AG04450 (cell line): ENCODE measurements around the gene CD2. TPM values are rescaled to one million over a fixed set of nuclear protein-coding genes. Genes with fewer than 3 reads are reported as not detected.

Experiments used
- CTCF ChIA-PET: fragments of 300-600, 350-600 bp; formaldehyde crosslinking; extraction: SDS; loops from one replicate; lab custom pipeline; 2022; ENCODE audit warnings: antibody characterized with exemption, inconsistent platforms; lab: Charles Lee
- POLR2A ChIA-PET: fragments of 350-600 bp; formaldehyde crosslinking; extraction: SDS; loops from one replicate; lab custom pipeline; 2021; ENCODE audit warnings: antibody characterized with exemption, inconsistent platforms; lab: Yijun Ruan, JAX
- DNase-seq: peaks from one replicate; pipeline ENCODE4 v3.0.0-alpha.2; 2011; ENCODE audit warnings: low read depth, low spot score
- H3K27ac ChIP-seq: one replicate; pipeline ENCODE4 v1.5.1; 2012; ENCODE audit warnings: low read depth, low read length, control low read depth
- H3K27me3 ChIP-seq: one replicate; pipeline ENCODE4 v1.6.0; 2012; ENCODE audit warnings: low read length; ENCODE audit not compliant: control insufficient read depth, insufficient read depth
- H3K4me3 ChIP-seq: 2 replicates; pipeline ENCODE4 v1.5.1; 2011; ENCODE audit warnings: mild to moderate bottlenecking, low read depth, low read length, control low read depth
- H3K9me3 ChIP-seq: 2 replicates; pipeline ENCODE4 v1.5.1; 2012; ENCODE audit warnings: low read length; ENCODE audit not compliant: control insufficient read depth, insufficient read depth
- polyA plus RNA-seq: library from polyadenylated mRNA; depleted of rRNA; stranded (reverse); fragments of >200 nt; gene quantifications from 2 replicates; pipeline ENCODE4 v1.2.3, GENCODE V29; 2011
- TF ChIP-seq, protein P1 (sequence below): IDR thresholded peaks from 2 replicates; pipeline ENCODE4 v1.5.1; 2011; ENCODE audit warnings: low read depth, low read length, control low read depth, inconsistent platforms

Gene CD2
- polyA plus RNA-seq, 1 experiment: not detected

DNA sequence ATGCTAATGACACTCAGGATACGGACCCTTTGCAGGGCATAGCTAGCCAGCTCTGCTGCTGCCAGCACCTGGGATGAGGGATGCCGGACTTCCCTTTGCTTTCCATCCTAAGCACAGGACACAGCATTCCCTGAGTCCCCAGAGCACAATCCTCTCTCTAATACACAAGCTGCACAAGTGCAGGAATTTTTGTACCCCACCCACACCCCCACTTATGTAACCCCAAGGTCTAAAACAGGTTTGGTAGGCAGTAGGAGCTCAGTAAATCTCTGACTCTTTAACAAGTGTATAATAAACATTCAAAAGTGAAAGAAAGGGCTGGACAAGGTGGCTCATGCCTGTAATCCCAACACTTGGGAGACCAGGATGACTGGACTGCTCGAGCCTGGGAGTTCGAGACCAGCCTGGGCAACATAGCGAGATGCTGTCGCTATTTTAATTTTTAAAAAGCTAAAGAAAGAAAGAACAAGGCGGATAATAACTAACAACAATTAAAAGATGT lies 44.5 kb upstream of the CD2 start:
- no peaks in the 10 kb centered on the region for H3K27me3 ChIP-seq
- H3K4me3 ChIP-seq: no peak overlapping the region
- H3K27ac ChIP-seq: no peak overlapping the region
- H3K9me3 ChIP-seq: no peaks in the 10 kb centered on the region
- POLR2A ChIA-PET: no interaction called here
- TF ChIP-seq, protein P1, sequence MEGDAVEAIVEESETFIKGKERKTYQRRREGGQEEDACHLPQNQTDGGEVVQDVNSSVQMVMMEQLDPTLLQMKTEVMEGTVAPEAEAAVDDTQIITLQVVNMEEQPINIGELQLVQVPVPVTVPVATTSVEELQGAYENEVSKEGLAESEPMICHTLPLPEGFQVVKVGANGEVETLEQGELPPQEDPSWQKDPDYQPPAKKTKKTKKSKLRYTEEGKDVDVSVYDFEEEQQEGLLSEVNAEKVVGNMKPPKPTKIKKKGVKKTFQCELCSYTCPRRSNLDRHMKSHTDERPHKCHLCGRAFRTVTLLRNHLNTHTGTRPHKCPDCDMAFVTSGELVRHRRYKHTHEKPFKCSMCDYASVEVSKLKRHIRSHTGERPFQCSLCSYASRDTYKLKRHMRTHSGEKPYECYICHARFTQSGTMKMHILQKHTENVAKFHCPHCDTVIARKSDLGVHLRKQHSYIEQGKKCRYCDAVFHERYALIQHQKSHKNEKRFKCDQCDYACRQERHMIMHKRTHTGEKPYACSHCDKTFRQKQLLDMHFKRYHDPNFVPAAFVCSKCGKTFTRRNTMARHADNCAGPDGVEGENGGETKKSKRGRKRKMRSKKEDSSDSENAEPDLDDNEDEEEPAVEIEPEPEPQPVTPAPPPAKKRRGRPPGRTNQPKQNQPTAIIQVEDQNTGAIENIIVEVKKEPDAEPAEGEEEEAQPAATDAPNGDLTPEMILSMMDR: no peak
- no peak for DNase-seq
- CTCF ChIA-PET: interaction anchor here (0.6 kb wide), 3 partner anchors 357 to 1538 kb away, joined by 3 to 4 read pairs (median 3); no protein-coding TSS in a partner anchor

DNA sequence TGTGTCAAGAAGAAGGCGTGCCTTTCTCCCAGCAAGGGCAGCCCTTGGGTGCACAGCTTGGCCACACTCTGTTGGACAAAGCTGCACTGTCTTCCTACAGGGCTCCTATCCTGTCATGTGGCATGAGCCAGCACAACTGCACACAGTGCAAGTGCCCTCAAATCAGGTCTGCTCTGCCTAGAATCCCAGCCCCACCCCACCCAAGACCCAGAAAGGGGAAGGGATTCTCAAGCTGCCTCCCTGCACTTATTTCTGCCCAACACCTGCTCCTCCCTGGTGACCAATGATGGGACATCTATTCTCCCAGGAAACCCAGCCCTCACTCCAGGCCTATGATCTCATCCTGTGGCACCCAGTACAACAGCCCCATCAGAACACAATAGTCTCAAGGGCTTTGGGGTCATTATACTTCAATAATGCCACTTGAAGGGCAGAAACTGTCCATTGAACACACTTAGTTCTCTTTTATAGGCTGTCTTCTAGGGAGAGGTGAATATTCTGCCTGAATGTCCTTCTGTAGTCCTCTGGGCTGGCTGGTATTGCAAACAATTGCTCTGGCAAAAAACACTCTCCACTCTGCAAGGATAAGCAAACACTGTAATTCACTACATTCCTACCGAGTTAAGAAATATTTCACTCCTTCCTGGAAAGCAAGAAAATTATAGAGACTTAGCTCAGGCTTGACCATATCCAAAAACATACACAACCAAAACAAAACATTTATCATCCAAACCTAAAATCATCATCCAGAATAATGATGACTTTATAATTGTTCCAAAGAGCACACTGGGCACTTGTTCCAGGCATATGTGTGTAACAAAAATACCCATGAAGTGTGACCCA lies 43.6 kb upstream of the CD2 start:
- no peak overlapping the region for H3K4me3 ChIP-seq
- no peaks in the 10 kb centered on the region for H3K27me3 ChIP-seq
- no peaks in the 10 kb centered on the region for H3K9me3 ChIP-seq
- ChIA-PET POLR2A (no interaction called here), CTCF (interaction anchor here (0.6 kb wide), 3 partner anchors 356 to 1537 kb away, joined by 3 to 4 read pairs (median 3); no protein-coding TSS in a partner anchor)
- H3K27ac ChIP-seq: no peak overlapping the region
- DNase-seq: no peak
- TF ChIP-seq, protein P1: no peak

DNA sequence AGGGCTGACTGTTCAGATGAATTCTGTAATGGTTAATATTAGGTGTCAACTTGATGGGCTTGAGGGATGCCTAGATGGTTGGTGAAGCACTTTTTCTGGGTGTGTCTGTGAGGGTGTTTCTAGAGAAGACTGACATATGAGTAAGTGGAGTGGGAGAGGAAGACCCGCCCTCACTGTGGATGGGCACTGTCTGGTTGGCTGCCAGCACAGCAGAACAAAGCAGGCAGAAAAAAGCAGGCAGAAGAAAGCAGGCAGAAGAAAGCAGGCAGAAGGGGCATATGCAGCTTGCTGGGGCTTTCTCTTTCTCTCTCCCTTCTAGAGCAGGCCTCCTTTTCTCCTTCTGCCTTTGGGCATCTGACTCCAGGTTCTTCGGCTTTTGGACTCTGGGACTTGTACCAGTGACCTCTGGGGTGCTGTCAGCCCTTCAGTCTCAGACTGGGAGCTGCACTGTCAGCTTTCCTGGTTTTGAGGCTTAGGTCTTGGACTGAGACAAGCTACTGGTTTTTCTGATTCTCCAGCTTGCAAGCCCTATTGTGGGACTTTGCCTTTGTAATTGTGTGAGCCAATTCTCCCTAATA lies 42.9 kb upstream of the CD2 start:
- TF ChIP-seq, protein P1: no peak
- Histone ChIP-seq H3K9me3 (no peaks in the 10 kb centered on the region), H3K4me3 (no peak overlapping the region), H3K27ac (no peak overlapping the region), H3K27me3 (no peaks in the 10 kb centered on the region)
- ChIA-PET POLR2A (no interaction called here), CTCF (no interaction called here)
- no peak for DNase-seq

DNA sequence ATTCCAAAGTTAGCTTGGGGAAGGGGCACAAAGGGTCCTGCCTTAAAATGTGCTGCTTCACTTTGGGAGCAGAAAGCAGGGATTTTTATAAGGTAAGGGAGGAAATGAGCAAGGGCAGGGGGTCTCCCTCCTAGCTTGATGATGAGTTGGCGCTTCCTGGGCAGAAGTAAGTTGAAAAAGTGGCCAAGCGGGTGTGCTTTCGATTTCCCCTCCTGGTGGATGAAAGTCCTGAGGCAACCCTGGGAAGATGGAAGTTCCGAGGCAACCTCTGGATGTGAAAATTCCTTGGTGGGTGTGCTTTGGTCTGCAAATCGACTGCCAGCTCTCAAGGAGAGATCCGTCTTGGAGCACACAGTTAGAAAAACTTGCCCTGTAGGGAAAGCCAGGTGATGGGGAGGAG lies 41.7 kb upstream of the CD2 start:
- no peak overlapping the region for H3K27ac ChIP-seq
- DNase-seq: no peak
- no peaks in the 10 kb centered on the region for H3K9me3 ChIP-seq
- H3K27me3 ChIP-seq: no peaks in the 10 kb centered on the region
- no peak overlapping the region for H3K4me3 ChIP-seq
- POLR2A ChIA-PET: no interaction called here
- CTCF ChIA-PET: no interaction called here
- TF ChIP-seq, protein P1: no peak

DNA sequence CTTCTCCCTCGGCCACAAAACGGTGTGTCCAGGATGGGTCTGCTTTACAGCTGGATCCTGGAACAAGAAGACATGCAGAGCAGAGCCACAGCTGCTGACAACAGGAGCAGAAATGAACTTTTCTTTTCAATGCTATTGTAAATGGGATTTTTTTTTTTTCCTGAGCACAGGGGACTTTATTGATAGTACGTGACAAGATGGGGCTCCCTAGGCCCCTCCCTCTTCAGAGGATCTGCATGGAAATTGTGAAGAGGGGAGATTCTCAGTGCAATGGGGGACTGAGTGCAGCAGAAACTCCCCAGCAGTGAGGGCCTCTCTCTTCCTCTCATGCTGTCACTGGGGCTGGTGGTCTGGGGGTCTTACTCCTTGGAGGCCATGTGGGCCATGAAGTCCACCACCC lies 40.8 kb upstream of the CD2 start:
- CTCF ChIA-PET: interaction anchor here (0.6 kb wide), 1 partner anchor 236 kb away, joined by 3 read pairs; no protein-coding TSS in a partner anchor
- TF ChIP-seq, protein P1: no peak
- Histone ChIP-seq H3K27me3 (no peaks in the 10 kb centered on the region), H3K27ac (no peak overlapping the region), H3K9me3 (no peaks in the 10 kb centered on the region), H3K4me3 (no peak overlapping the region)
- POLR2A ChIA-PET: no interaction called here
- no peak for DNase-seq
